Measurements from ENCODE around the gene GFER. TPM values are rescaled to one million over a fixed set of nuclear protein-coding genes. Genes with fewer than 3 reads are reported as not detected.
A peak's percentile ranks its signal among the peaks of the same experiment; 100 is the strongest.

GFER gene
- total and polyA plus RNA-seq, 9 of the 15 experiments (the other 6 are each of a cell fraction or from before 2014, with no cell fraction given), result 4.3 to 53.7 (median 19.8) TPM

DNA sequence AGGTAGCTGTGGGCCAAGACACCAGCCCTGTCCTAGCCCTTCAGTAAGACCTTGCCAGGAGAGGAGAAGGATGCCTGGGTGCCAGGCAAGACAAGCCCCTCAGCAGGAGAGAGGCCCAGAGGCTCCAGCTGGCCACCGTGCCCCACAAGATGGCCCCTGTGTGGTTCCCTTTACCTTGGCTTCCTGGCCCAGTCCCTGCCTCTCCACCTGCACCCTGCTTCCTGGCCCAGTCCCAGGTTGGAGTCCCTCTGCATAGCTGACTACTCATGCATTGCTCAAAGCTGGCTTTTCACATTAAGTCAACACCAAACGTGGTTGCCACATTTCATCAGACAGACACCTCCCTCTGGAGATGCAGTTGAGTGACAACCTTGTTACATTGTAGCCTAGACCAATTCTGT, 9.7 kb downstream of the GFER start (continued):
- TF ChIP-seq, protein P1, sequence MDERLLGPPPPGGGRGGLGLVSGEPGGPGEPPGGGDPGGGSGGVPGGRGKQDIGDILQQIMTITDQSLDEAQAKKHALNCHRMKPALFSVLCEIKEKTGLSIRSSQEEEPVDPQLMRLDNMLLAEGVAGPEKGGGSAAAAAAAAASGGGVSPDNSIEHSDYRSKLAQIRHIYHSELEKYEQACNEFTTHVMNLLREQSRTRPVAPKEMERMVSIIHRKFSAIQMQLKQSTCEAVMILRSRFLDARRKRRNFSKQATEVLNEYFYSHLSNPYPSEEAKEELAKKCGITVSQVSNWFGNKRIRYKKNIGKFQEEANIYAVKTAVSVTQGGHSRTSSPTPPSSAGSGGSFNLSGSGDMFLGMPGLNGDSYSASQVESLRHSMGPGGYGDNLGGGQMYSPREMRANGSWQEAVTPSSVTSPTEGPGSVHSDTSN (CRISPR knock-in tag; IDR thresholded peaks at IDR 0.05; ENCODE audit: low read depth), result no peak
- TF ChIP-seq, protein P1 (tag; conservative IDR thresholded peaks at IDR 0.05; ENCODE audit: low read depth), result 0 out of 2 replicates have a peak, but pooled peaks have one; percentile 15
- TF ChIP-seq MTA3 (IDR thresholded peaks at IDR 0.05; ENCODE audit: borderline replicate concordance), result 0 out of 2 replicates have a peak, but pooled peaks have one; percentile 20
- TF ChIP-seq, protein P2, sequence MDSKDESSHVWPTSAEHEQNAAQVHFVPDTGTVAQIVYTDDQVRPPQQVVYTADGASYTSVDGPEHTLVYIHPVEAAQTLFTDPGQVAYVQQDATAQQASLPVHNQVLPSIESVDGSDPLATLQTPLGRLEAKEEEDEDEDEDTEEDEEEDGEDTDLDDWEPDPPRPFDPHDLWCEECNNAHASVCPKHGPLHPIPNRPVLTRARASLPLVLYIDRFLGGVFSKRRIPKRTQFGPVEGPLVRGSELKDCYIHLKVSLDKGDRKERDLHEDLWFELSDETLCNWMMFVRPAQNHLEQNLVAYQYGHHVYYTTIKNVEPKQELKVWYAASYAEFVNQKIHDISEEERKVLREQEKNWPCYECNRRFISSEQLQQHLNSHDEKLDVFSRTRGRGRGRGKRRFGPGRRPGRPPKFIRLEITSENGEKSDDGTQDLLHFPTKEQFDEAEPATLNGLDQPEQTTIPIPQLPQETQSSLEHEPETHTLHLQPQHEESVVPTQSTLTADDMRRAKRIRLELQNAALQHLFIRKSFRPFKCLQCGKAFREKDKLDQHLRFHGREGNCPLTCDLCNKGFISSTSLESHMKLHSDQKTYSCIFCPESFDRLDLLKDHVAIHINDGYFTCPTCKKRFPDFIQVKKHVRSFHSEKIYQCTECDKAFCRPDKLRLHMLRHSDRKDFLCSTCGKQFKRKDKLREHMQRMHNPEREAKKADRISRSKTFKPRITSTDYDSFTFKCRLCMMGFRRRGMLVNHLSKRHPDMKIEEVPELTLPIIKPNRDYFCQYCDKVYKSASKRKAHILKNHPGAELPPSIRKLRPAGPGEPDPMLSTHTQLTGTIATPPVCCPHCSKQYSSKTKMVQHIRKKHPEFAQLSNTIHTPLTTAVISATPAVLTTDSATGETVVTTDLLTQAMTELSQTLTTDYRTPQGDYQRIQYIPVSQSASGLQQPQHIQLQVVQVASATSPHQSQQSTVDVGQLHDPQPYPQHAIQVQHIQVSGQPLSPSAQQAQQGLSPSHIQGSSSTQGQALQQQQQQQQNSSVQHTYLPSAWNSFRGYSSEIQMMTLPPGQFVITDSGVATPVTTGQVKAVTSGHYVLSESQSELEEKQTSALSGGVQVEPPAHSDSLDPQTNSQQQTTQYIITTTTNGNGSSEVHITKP (IDR thresholded peaks at IDR 0.05; ENCODE audit: partially characterized antibody), result no peak
- no peak for TF ChIP-seq ASH1L (IDR thresholded peaks at IDR 0.05; ENCODE audit: borderline replicate concordance, low read depth, partially characterized antibody)
- no peak for TF ChIP-seq KLF1 (tag; IDR thresholded peaks at IDR 0.05)
- TF ChIP-seq, protein P3, sequence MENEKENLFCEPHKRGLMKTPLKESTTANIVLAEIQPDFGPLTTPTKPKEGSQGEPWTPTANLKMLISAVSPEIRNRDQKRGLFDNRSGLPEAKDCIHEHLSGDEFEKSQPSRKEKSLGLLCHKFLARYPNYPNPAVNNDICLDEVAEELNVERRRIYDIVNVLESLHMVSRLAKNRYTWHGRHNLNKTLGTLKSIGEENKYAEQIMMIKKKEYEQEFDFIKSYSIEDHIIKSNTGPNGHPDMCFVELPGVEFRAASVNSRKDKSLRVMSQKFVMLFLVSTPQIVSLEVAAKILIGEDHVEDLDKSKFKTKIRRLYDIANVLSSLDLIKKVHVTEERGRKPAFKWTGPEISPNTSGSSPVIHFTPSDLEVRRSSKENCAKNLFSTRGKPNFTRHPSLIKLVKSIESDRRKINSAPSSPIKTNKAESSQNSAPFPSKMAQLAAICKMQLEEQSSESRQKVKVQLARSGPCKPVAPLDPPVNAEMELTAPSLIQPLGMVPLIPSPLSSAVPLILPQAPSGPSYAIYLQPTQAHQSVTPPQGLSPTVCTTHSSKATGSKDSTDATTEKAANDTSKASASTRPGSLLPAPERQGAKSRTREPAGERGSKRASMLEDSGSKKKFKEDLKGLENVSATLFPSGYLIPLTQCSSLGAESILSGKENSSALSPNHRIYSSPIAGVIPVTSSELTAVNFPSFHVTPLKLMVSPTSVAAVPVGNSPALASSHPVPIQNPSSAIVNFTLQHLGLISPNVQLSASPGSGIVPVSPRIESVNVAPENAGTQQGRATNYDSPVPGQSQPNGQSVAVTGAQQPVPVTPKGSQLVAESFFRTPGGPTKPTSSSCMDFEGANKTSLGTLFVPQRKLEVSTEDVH (IDR thresholded peaks at IDR 0.05; ENCODE audit: low read depth, partially characterized antibody), result no peak
- TF ChIP-seq FOXA3 (CRISPR knock-in tag; conservative IDR thresholded peaks at IDR 0.05 in 1 of 2, IDR thresholded peaks at IDR 0.05 in 1 of 2), result peak in 1 of 2 experiments; percentile 84; a peak in 2 of 4 replicates
- TF ChIP-seq, protein P4, sequence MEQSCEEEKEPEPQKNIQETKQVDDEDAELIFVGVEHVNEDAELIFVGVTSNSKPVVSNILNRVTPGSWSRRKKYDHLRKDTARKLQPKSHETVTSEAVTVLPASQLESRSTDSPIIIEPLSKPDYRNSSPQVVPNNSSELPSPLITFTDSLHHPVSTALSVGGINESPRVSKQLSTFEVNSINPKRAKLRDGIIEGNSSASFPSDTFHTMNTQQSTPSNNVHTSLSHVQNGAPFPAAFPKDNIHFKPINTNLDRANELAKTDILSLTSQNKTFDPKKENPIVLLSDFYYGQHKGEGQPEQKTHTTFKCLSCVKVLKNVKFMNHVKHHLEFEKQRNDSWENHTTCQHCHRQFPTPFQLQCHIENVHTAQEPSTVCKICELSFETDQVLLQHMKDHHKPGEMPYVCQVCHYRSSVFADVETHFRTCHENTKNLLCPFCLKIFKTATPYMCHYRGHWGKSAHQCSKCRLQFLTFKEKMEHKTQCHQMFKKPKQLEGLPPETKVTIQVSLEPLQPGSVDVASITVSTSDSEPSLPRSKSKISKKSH (CRISPR knock-in tag; IDR thresholded peaks at IDR 0.05), result no peak
- TF ChIP-seq MEF2A (IDR thresholded peaks at IDR 0.05; ENCODE audit: control insufficient read depth, low read depth, low read length), result no peak
- TF ChIP-seq TAF1 (IDR thresholded peaks at IDR 0.05; ENCODE audit: control insufficient read depth, extremely low read depth, insufficient read depth, low read length, severe bottlenecking), result no peak
- no peak for TF ChIP-seq NR2C1 (IDR thresholded peaks at IDR 0.05)
- TF ChIP-seq NR2C1 (tag; IDR thresholded peaks at IDR 0.05), result 0 out of 2 replicates have a peak, but pooled peaks have one; percentile 52
- TF ChIP-seq, protein P5, sequence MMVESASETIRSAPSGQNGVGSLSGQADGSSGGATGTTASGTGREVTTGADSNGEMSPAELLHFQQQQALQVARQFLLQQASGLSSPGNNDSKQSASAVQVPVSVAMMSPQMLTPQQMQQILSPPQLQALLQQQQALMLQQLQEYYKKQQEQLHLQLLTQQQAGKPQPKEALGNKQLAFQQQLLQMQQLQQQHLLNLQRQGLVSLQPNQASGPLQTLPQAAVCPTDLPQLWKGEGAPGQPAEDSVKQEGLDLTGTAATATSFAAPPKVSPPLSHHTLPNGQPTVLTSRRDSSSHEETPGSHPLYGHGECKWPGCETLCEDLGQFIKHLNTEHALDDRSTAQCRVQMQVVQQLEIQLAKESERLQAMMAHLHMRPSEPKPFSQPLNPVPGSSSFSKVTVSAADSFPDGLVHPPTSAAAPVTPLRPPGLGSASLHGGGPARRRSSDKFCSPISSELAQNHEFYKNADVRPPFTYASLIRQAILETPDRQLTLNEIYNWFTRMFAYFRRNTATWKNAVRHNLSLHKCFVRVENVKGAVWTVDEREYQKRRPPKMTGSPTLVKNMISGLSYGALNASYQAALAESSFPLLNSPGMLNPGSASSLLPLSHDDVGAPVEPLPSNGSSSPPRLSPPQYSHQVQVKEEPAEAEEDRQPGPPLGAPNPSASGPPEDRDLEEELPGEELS (CRISPR knock-in tag; IDR thresholded peaks at IDR 0.05; ENCODE audit: borderline replicate concordance), result 0 out of 2 replicates have a peak, but pooled peaks have one; percentile 0
